ENCODE measurements around the gene PRAMEF7. TPM values are rescaled to one million over a fixed set of nuclear protein-coding genes. Genes with fewer than 3 reads are reported as not detected.
"Not testable (repeated sequence)": the region's sequence is repeated elsewhere in the genome, so short reads cannot be mapped to it uniquely, and the experiment has no call there.

PRAMEF7 gene
- polyA plus RNA-seq (ENCODE audit: insufficient read length in 3 of 3): not detected
- long read RNA-seq, donor 1: 0 reads
- long read RNA-seq, donor 2: 0 reads
- long read RNA-seq, donor 3: 0 reads
- long read RNA-seq, donor 4: 0 reads
- long read RNA-seq, donor 5: 0 reads
- long read RNA-seq, donor 6: 0 reads
- long read RNA-seq, donor 7: 0 reads
- long read RNA-seq, donor 8: 0 reads
- long read RNA-seq, donor 9: 0 reads
- long read RNA-seq, donor 10: 0 reads
- long read RNA-seq, donor 11: 0 reads
- long read RNA-seq, donor 12: 0 reads
- long read RNA-seq, donor 13: 0 reads
- long read RNA-seq, donor 14: 0 reads
- long read RNA-seq, donor 15: 0 reads
- long read RNA-seq, donor 16: 0 reads

DNA sequence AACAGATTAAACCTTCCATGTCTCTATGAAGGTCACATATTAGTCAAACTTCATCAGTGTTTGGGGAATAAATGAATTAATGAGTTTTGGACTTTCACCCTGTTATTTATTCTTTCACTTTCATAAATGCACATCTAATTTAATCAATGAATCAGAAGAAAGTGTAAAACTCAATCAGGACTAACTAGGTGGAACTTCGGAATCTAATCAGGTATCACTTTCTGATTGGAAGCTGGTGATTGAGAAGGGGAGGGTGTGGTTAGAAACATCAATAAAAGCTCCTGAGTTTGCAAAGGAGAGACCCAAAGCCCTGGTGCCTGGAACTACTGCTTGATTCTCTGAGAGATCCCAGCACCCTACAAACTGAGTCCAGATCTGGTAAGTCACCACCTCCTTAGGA is at the start of gene PRAMEF7:
Gene PRAMEF7 (plus strand): TSS at position 301 of the 400 bp plus-strand sequence. CDS start 1,083 bp downstream, outside the sequence.
- not testable (repeated sequence) for DNase-seq

- not testable (repeated sequence) for DNase-seq
These were observed 38.0 kb upstream of the PRAMEF7 start for GRCh38 chr1:12878453-12878852.

DNA sequence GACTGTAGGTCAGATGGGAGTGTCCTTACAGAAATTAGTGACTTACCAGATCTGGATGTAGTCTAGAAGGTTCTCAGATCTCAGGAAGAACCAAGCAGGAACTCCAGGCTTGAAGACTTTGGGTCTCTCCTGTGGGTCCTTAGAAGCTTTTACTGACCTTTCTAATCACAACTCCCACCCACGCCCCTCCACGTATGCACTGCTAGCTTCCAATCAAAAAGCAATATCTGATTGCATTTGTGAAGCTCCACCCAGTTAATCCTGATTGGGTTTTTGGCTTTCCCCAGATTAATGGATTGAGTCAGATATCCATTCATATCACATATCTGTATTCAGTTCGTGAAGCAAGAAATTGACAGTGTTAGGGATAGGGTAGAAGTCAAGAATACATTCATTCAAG is 30.3 kb upstream of the PRAMEF7 start, which contains the start of gene PRAMEF4:
Gene PRAMEF4 (minus strand): TSS at position 101 of the 400 bp plus-strand sequence. CDS start 2,807 bp downstream, outside the sequence.
- DNase-seq: not testable (repeated sequence)

DNA sequence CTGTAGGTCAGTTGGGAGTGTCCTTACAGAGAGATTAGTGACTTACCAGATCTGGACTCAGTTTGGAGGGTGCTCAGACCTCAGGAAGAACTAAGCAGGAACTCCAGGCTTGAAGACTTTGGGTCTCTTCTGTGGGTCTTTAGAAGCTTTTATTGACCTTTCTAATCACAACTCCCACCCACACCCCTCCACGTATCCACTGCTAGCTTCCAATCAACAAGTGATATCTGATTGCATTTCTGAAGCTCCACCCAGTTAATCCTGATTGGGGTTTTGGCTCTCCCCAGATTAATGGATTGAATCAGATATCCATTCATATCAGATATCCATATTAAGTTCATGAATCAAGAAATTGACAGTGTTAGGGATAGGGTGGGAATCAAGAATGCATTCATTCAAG is 18.2 kb upstream of the PRAMEF7 start, which contains the start of gene PRAMEF10:
Gene PRAMEF10 (minus strand): TSS at position 101 of the 400 bp plus-strand sequence. CDS start 2,423 bp downstream, outside the sequence.
- DNase-seq: not testable (repeated sequence)

DNA sequence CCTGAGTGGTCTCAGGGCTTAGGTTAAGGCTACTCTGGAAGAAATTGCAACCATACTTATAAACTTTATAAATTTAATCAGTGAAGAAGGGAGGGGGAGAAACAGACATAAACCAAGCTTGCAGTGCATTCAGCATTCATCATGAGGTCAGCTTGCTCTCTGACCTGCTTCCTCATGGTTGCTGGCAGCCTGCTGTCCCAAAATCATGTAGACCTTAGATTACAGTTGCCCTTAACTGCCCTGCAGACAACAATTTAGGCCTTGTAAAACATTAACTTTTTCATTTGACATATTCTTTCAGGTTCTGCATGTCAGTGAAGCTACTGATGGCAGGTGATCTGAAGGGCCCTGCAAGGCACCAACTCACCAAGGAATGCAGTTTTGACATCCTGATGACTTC is 17.2 kb upstream of the PRAMEF7 start:
- DNase-seq: not testable (repeated sequence)

DNA sequence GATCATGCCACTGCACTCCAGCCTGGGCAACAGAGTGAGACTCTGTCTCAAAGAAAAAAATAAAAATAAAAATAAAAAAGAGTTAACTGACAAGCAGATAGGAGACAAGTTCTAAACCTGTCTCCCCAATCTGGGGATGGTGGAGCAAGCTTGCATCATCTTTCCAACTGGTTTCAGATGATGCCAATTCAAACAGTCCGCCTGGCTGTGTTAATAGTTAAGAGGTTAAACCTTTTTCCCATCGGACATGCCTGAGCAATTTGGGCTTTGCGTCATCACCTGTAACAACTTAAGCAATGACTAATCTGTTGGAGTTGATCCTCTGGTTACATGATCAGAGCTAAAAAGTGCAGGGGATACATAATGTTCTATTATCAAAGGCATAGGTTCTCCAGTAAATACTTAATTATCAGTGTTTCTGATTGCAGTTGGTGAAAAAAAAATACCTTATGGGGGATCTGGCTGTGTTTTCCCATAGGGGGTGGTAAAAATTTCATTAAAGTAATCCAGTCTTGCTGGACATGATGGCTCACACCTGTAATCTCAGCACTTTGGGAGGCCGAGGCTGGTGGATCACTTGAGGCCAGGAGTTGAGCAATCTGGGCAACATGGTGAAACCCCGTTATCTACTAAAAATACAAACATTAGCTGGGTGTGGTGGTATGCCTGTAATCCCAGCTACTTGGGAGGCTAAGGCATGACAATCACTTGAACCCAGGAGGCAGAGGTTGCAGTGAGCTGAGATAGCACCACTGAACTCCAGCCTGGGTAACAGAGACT is 12.4 kb upstream of the PRAMEF7 start:
- DNase-seq: not testable (repeated sequence)

GRCh38 chr1:12921749-12922148 is 5.3 kb downstream of the PRAMEF7 start:
- DNase-seq: not testable (repeated sequence)

- not testable (repeated sequence) for DNase-seq
These were observed 8.0 kb downstream of the PRAMEF7 start for GRCh38 chr1:12924368-12924767.

DNA sequence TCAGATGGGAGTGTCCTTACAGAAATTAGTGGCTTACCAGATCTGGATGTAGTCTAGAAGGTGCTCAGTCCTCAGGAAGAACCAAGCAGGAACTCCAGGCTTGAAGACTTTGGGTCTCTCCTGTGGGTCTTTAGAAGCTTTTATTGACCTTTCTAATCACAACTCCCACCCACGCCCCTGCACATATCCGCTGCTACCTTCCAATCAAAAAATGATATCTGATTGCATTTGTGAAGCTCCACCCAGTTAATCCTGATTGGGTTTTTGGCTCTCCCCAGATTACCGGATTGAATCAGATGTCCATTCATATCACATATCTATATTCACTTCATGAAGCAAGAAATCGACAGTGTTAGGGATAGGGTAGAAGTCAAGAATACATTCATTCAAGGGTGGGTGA is 31.1 kb downstream of the PRAMEF7 start, which contains the start of gene PRAMEF6:
Gene PRAMEF6 (minus strand): TSS at position 101 of the 400 bp plus-strand sequence. CDS start 5,062 bp downstream, outside the sequence.
- DNase-seq: not testable (repeated sequence)

Other genes starting within 250 kb of the PRAMEF7 start
- not detected for gene AADACL3, start 200.5 kb upstream of the PRAMEF7 start, polyA plus RNA-seq (ENCODE audit: insufficient read length in 3 of 3)
- gene CFAP107, start 170.4 kb upstream of the PRAMEF7 start, polyA plus RNA-seq (ENCODE audit: insufficient read length in 3 of 3): 1 to 10 TPM in 2 of 3 donors, under 1 TPM in 1; 1.00 to 1.3 (median 1.2) TPM
- gene PRAMEF12, start 142.9 kb upstream of the PRAMEF7 start, polyA plus RNA-seq (ENCODE audit: insufficient read length in 3 of 3): not detected
- not detected for gene PRAMEF1, start 125.2 kb upstream of the PRAMEF7 start, polyA plus RNA-seq (ENCODE audit: insufficient read length in 3 of 3)
- not detected for gene PRAMEF11, start 85.2 kb upstream of the PRAMEF7 start, polyA plus RNA-seq (ENCODE audit: insufficient read length in 3 of 3)
- under 1 TPM in 2 of 3 donors, not detected in 1; 0.17 to 0.38 TPM for gene HNRNPCL1, start 67.9 kb upstream of the PRAMEF7 start, polyA plus RNA-seq (ENCODE audit: insufficient read length in 3 of 3)
- gene PRAMEF2, start 59.5 kb upstream of the PRAMEF7 start, polyA plus RNA-seq (ENCODE audit: insufficient read length in 3 of 3): not detected
- gene PRAMEF4, start 30.4 kb upstream of the PRAMEF7 start, polyA plus RNA-seq (ENCODE audit: insufficient read length in 3 of 3): not detected
- gene PRAMEF10, start 18.3 kb upstream of the PRAMEF7 start, polyA plus RNA-seq (ENCODE audit: insufficient read length in 3 of 3): not detected
- not detected for gene PRAMEF6, start 31.0 kb downstream of the PRAMEF7 start, polyA plus RNA-seq (ENCODE audit: insufficient read length in 3 of 3)
- gene PRAMEF27, start 140.0 kb downstream of the PRAMEF7 start, polyA plus RNA-seq (ENCODE audit: insufficient read length in 3 of 3): not detected
- not detected for gene HNRNPCL3, start 144.2 kb downstream of the PRAMEF7 start, polyA plus RNA-seq (ENCODE audit: insufficient read length in 3 of 3)
- not detected for gene PRAMEF25, start 154.2 kb downstream of the PRAMEF7 start, polyA plus RNA-seq (ENCODE audit: insufficient read length in 3 of 3)
- gene HNRNPCL2, start 200.2 kb downstream of the PRAMEF7 start, polyA plus RNA-seq (ENCODE audit: insufficient read length in 3 of 3): under 1 TPM in 1 of 3 donors, not detected in 2; 0.11 TPM
- gene PRAMEF26, start 239.4 kb downstream of the PRAMEF7 start, polyA plus RNA-seq (ENCODE audit: insufficient read length in 3 of 3): not detected
- gene HNRNPCL4, start 249.0 kb downstream of the PRAMEF7 start, polyA plus RNA-seq (ENCODE audit: insufficient read length in 3 of 3): under 1 TPM in 2 of 3 donors, not detected in 1; 0.27 to 0.28 TPM